ENCODE measurements around the gene NUDT21.

DNA sequence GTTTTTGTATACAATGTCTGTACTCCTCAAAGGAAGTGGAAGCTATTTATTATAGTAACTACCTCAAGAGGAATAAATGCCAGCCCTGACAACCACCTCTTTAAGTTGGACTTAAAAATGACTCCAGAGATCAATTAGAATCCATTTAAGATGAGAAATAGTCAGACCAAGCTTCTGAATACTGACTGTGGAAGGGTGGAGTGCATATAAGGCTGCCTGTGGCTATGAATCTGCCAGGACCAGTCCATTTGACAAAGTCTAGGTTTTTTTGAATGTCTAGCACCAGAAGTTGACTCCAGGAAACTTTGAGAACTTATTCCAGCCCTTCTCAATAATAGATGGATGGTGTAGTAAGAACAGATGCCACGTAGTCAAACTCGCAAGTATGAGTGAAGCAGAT, 15.2 kb upstream of the NUDT21 start:
- no peak for TF ChIP-seq CTCF (conservative IDR thresholded peaks at IDR 0.05)
- no peak for TF ChIP-seq ZFX (IDR thresholded peaks at IDR 0.05)
